Measurements from ENCODE around the gene MYLK.
"Not testable (repeated sequence)": the region's sequence is repeated elsewhere in the genome, so short reads cannot be mapped to it uniquely, and the experiment has no call there.

MYLK gene

GRCh38 chr3:123705488-123706285 is 178.4 kb downstream of the MYLK start:
- no peaks in the 10 kb centered on the region for H3K36me3 ChIP-seq (ENCODE audit: control insufficient read depth, insufficient read depth, low read length)
- 100% methylated on average over 2 of the region's 12 CpGs for WGBS (ENCODE audit: insufficient coverage, insufficient read length)
- no peaks in the 10 kb centered on the region for H3K4me1 ChIP-seq (ENCODE audit: control insufficient read depth, insufficient read depth, low read length)
- no peak overlapping the region for H3K27ac ChIP-seq (ENCODE audit: low read length)
- no peak overlapping the region for H3K4me3 ChIP-seq (ENCODE audit: low read length)
- DNase-seq (ENCODE audit: low read depth, low spot score) = no peak
- no peaks in the 10 kb centered on the region for H3K27me3 ChIP-seq (ENCODE audit: control insufficient read depth, insufficient read depth, low read length)
- no peaks in the 10 kb centered on the region for H3K9me3 ChIP-seq (ENCODE audit: control insufficient read depth, insufficient read depth, low read length)

GRCh38 chr3:123703663-123704062 is 180.5 kb downstream of the MYLK start:
- not testable (repeated sequence) for H3K36me3 ChIP-seq (ENCODE audit: control insufficient read depth, insufficient read depth, low read length); H3K27ac ChIP-seq (ENCODE audit: low read length); H3K9me3 ChIP-seq (ENCODE audit: control insufficient read depth, insufficient read depth, low read length); H3K4me3 ChIP-seq (ENCODE audit: low read length); H3K27me3 ChIP-seq (ENCODE audit: control insufficient read depth, insufficient read depth, low read length); H3K4me1 ChIP-seq (ENCODE audit: control insufficient read depth, insufficient read depth, low read length); DNase-seq (ENCODE audit: low read depth, low spot score)
- no CpG with 5 or more reads among the region's 3 CpGs for WGBS (ENCODE audit: insufficient coverage, insufficient read length)

- H3K27me3 ChIP-seq (ENCODE audit: control insufficient read depth, insufficient read depth, low read length) = no peaks in the 10 kb centered on the region
- DNase-seq (ENCODE audit: low read depth, low spot score) = no peak
- no peak overlapping the region for H3K27ac ChIP-seq (ENCODE audit: low read length)
- H3K4me3 ChIP-seq (ENCODE audit: low read length) = no peak overlapping the region
- WGBS (ENCODE audit: insufficient coverage, insufficient read length) = no CpG with 5 or more reads among the region's 2 CpGs
- H3K4me1 ChIP-seq (ENCODE audit: control insufficient read depth, insufficient read depth, low read length) = no peaks in the 10 kb centered on the region; the same call in 1 of the 2 replicates
- H3K9me3 ChIP-seq (ENCODE audit: control insufficient read depth, insufficient read depth, low read length) = no peaks in the 10 kb centered on the region
- H3K36me3 ChIP-seq (ENCODE audit: control insufficient read depth, insufficient read depth, low read length) = no peaks in the 10 kb centered on the region
Observed at GRCh38 chr3:123702720-123703119, 181.4 kb downstream of the MYLK start.

GRCh38 chr3:123702057-123702456 is 182.1 kb downstream of the MYLK start:
- peak; percentile 25 for DNase-seq (ENCODE audit: low read depth, low spot score)
- not testable (repeated sequence) for H3K9me3 ChIP-seq (ENCODE audit: control insufficient read depth, insufficient read depth, low read length); H3K27me3 ChIP-seq (ENCODE audit: control insufficient read depth, insufficient read depth, low read length); H3K4me3 ChIP-seq (ENCODE audit: low read length); H3K4me1 ChIP-seq (ENCODE audit: control insufficient read depth, insufficient read depth, low read length); H3K27ac ChIP-seq (ENCODE audit: low read length); H3K36me3 ChIP-seq (ENCODE audit: control insufficient read depth, insufficient read depth, low read length)
- WGBS (ENCODE audit: insufficient coverage, insufficient read length) = no CpG with 5 or more reads among the region's 2 CpGs

GRCh38 chr3:123700791-123701722 is 183.1 kb downstream of the MYLK start:
- no peaks in the 10 kb centered on the region; the same call in 1 of the 2 replicates for H3K4me1 ChIP-seq (ENCODE audit: control insufficient read depth, insufficient read depth, low read length)
- H3K27me3 ChIP-seq (ENCODE audit: control insufficient read depth, insufficient read depth, low read length) = no peaks in the 10 kb centered on the region
- WGBS (ENCODE audit: insufficient coverage, insufficient read length) = no CpG with 5 or more reads among the region's 23 CpGs
- no peak for DNase-seq (ENCODE audit: low read depth, low spot score)
- H3K4me3 ChIP-seq (ENCODE audit: low read length) = no peak overlapping the region
- no peaks in the 10 kb centered on the region for H3K9me3 ChIP-seq (ENCODE audit: control insufficient read depth, insufficient read depth, low read length)
- H3K36me3 ChIP-seq (ENCODE audit: control insufficient read depth, insufficient read depth, low read length) = no peaks in the 10 kb centered on the region
- H3K27ac ChIP-seq (ENCODE audit: low read length) = no peak overlapping the region

- no CpG with 5 or more reads among the region's 5 CpGs for WGBS (ENCODE audit: insufficient coverage, insufficient read length)
- Histone ChIP-seq H3K27me3 (ENCODE audit: control insufficient read depth, insufficient read depth, low read length) (no peaks in the 10 kb centered on the region), H3K4me1 (ENCODE audit: control insufficient read depth, insufficient read depth, low read length) (no peaks in the 10 kb centered on the region; the same call in 1 of the 2 replicates), H3K36me3 (ENCODE audit: control insufficient read depth, insufficient read depth, low read length) (no peaks in the 10 kb centered on the region), H3K27ac (ENCODE audit: low read length) (no peak overlapping the region), H3K9me3 (ENCODE audit: control insufficient read depth, insufficient read depth, low read length) (no peaks in the 10 kb centered on the region), H3K4me3 (ENCODE audit: low read length) (no peak overlapping the region)
- DNase-seq (ENCODE audit: low read depth, low spot score) = no peak
Observed at GRCh38 chr3:123698813-123699212, 185.3 kb downstream of the MYLK start.

- H3K27me3 ChIP-seq (ENCODE audit: control insufficient read depth, insufficient read depth, low read length) = no peaks in the 10 kb centered on the region
- H3K36me3 ChIP-seq (ENCODE audit: control insufficient read depth, insufficient read depth, low read length) = no peaks in the 10 kb centered on the region
- H3K4me3 ChIP-seq (ENCODE audit: low read length) = no peak overlapping the region
- no peaks in the 10 kb centered on the region; the same call in 1 of the 2 replicates for H3K4me1 ChIP-seq (ENCODE audit: control insufficient read depth, insufficient read depth, low read length)
- no peak for DNase-seq (ENCODE audit: low read depth, low spot score)
- H3K9me3 ChIP-seq (ENCODE audit: control insufficient read depth, insufficient read depth, low read length) = no peaks in the 10 kb centered on the region
- no CpG with 5 or more reads among the region's 6 CpGs for WGBS (ENCODE audit: insufficient coverage, insufficient read length)
- H3K27ac ChIP-seq (ENCODE audit: low read length) = no peak overlapping the region
Observed at GRCh38 chr3:123696808-123697207, 187.3 kb downstream of the MYLK start.

GRCh38 chr3:123695731-123696640 is 188.1 kb downstream of the MYLK start:
- Histone ChIP-seq H3K4me3 (ENCODE audit: low read length) (no peak overlapping the region), H3K9me3 (ENCODE audit: control insufficient read depth, insufficient read depth, low read length) (no peaks in the 10 kb centered on the region), H3K36me3 (ENCODE audit: control insufficient read depth, insufficient read depth, low read length) (no peaks in the 10 kb centered on the region), H3K27ac (ENCODE audit: low read length) (no peak overlapping the region), H3K27me3 (ENCODE audit: control insufficient read depth, insufficient read depth, low read length) (no peaks in the 10 kb centered on the region), H3K4me1 (ENCODE audit: control insufficient read depth, insufficient read depth, low read length) (no peaks in the 10 kb centered on the region; the same call in 1 of the 2 replicates)
- no peak for DNase-seq (ENCODE audit: low read depth, low spot score)
- no CpG with 5 or more reads among the region's 14 CpGs for WGBS (ENCODE audit: insufficient coverage, insufficient read length)

- Histone ChIP-seq H3K4me3 (ENCODE audit: low read length) (no peak overlapping the region), H3K9me3 (ENCODE audit: control insufficient read depth, insufficient read depth, low read length) (no peaks in the 10 kb centered on the region), H3K27ac (ENCODE audit: low read length) (no peak overlapping the region), H3K36me3 (ENCODE audit: control insufficient read depth, insufficient read depth, low read length) (no peaks in the 10 kb centered on the region), H3K27me3 (ENCODE audit: control insufficient read depth, insufficient read depth, low read length) (no peaks in the 10 kb centered on the region), H3K4me1 (ENCODE audit: control insufficient read depth, insufficient read depth, low read length) (no peaks in the 10 kb centered on the region)
- WGBS (ENCODE audit: insufficient coverage, insufficient read length) = no CpG with 5 or more reads among the region's 2 CpGs
- DNase-seq (ENCODE audit: low read depth, low spot score) = no peak
Observed at GRCh38 chr3:123695152-123695551, 189.0 kb downstream of the MYLK start.

All from iPS DF 6.9 (cell line).